HepG2 (cell line): ENCODE results near the gene EHD1. TPM values are rescaled to one million over a fixed set of nuclear protein-coding genes. Genes with fewer than 3 reads are reported as not detected.

Experiments
- ARNT ChIP-seq: fragments of 450-650 bp; IDR thresholded peaks from 2 replicates; pipeline ENCODE4 v1.6.1; 2017
- CC2D1A ChIP-seq: sonication (generic); formaldehyde crosslinking; IDR thresholded peaks from 2 replicates; pipeline ENCODE4 v1.8.1; 2023; ENCODE audit warnings: mild to moderate bottlenecking, missing genetic modification reagents
- CCAR2 ChIP-seq: fragments of 200-400 bp; formaldehyde crosslinking; optimal IDR thresholded peaks from 2 replicates; pipeline ENCODE3; 2018; ENCODE audit warnings: low read depth, mild to moderate bottlenecking, low read length, moderate library complexity
- HNRNPL ChIP-seq: fragments of 200-400 bp; formaldehyde crosslinking; IDR thresholded peaks from 2 replicates; pipeline ENCODE4 v1.6.1; 2017; ENCODE audit warnings: mild to moderate bottlenecking, low read depth, low read length
- IRF2 ChIP-seq: IDR thresholded peaks from 2 replicates; pipeline ENCODE4 v1.6.1; 2018; ENCODE audit warnings: missing genetic modification reagents, missing compliant biosample characterization
- KMT2B ChIP-seq: IDR thresholded peaks from 2 replicates; pipeline ENCODE4 v1.6.1; 2016; ENCODE audit warnings: missing genetic modification reagents, missing compliant biosample characterization
- NCOA5 ChIP-seq: sonication (generic); formaldehyde crosslinking; IDR thresholded peaks from 2 replicates; pipeline ENCODE4 v1.4.0; 2020; ENCODE audit warnings: missing genetic modification reagents
- SATB2 ChIP-seq: sonication (generic); formaldehyde crosslinking; IDR thresholded peaks from 2 replicates; pipeline ENCODE4 v1.5.0; 2020; ENCODE audit warnings: missing genetic modification reagents
- SRSF4 ChIP-seq: fragments of 200-400 bp; formaldehyde crosslinking; IDR thresholded peaks from one replicate; pipeline ENCODE4 v1.6.1; 2018; ENCODE audit warnings: mild to moderate bottlenecking, low read depth, low read length, moderate library complexity; ENCODE audit not compliant: poor library complexity, severe bottlenecking
- TAF15 ChIP-seq: fragments of 200-400 bp; formaldehyde crosslinking; IDR thresholded peaks from one replicate; pipeline ENCODE4 v1.6.1; 2018; ENCODE audit warnings: mild to moderate bottlenecking, low read depth, low read length; ENCODE audit not compliant: poor library complexity, severe bottlenecking
- ZNF275 ChIP-seq: sonication (generic); formaldehyde crosslinking; IDR thresholded peaks from 2 replicates; pipeline ENCODE4 v1.8.0; 2022; ENCODE audit warnings: missing genetic modification reagents, mild to moderate bottlenecking, inconsistent platforms, borderline replicate concordance
- ZNF329 ChIP-seq: sonication (generic); formaldehyde crosslinking; IDR thresholded peaks from 2 replicates; pipeline ENCODE4 v1.9.0; 2021; ENCODE audit warnings: low read depth, mild to moderate bottlenecking, missing genetic modification reagents
- ZNF333 ChIP-seq: sonication (generic); formaldehyde crosslinking; IDR thresholded peaks from 2 replicates; pipeline ENCODE4 v1.4.0; 2020; ENCODE audit warnings: mild to moderate bottlenecking, missing genetic modification reagents, borderline replicate concordance
- ZNF83 ChIP-seq: sonication (generic); formaldehyde crosslinking; IDR thresholded peaks from 2 replicates; pipeline ENCODE4 v1.4.0; 2020; ENCODE audit warnings: missing genetic modification reagents, mild to moderate bottlenecking, borderline replicate concordance
- ZXDC ChIP-seq: sonication (generic); formaldehyde crosslinking; IDR thresholded peaks from 2 replicates; pipeline ENCODE4 v1.5.0; 2020; ENCODE audit warnings: mild to moderate bottlenecking, missing genetic modification reagents
- polyA plus RNA-seq, 8 experiments: library from polyadenylated mRNA; depleted of rRNA in 3 of 8; stranded (reverse) in 7 of 8; unstranded in 1 of 8; fragments of >200 nt; fragmentation: Illumina TruSeq in 4 of 8; extraction: Trizol in 4 of 8; gene quantifications; 2 replicates each; pipeline versions ENCODE4 v1.2.1 to v1.2.3, GENCODE V29; 2011 to 2016; ENCODE audit warnings: low read depth in 4 of 8, missing spikeins in 1 of 8, mixed read lengths in 1 of 8; ENCODE audit not compliant: insufficient read depth in 1 of 8
- total RNA-seq, 5 experiments: library from RNA; depleted of rRNA; stranded (reverse); fragments of >200 nt; fragmentation: Illumina TruSeq; extraction: Trizol; gene quantifications; 2 replicates each; pipeline ENCODE4 v1.2.3, GENCODE V29; 2016; ENCODE audit warnings: low read depth in 1 of 5
- TF ChIP-seq, protein P1 (sequence below): sonication (generic); formaldehyde crosslinking; IDR thresholded peaks from 2 replicates; pipeline ENCODE4 v1.8.0; 2022; ENCODE audit warnings: mild to moderate bottlenecking, missing genetic modification reagents; ENCODE audit not compliant: insufficient replicate concordance
- TF ChIP-seq, protein P2 (sequence below): sonication (generic); formaldehyde crosslinking; IDR thresholded peaks from 2 replicates; pipeline ENCODE4 v1.4.0; 2020; ENCODE audit warnings: missing genetic modification reagents
- TF ChIP-seq, protein P3 (sequence below): sonication (generic); formaldehyde crosslinking; IDR thresholded peaks from 2 replicates; pipeline ENCODE4 v1.5.0; 2020; ENCODE audit warnings: mild to moderate bottlenecking, low read depth, missing genetic modification reagents, borderline replicate concordance
- TF ChIP-seq, protein P4 (sequence below): sonication (generic); formaldehyde crosslinking; IDR thresholded peaks from 2 replicates; pipeline ENCODE4 v1.5.1; 2020; ENCODE audit warnings: missing genetic modification reagents, mild to moderate bottlenecking, borderline replicate concordance
- TF ChIP-seq, protein P5 (sequence below): sonication (generic); formaldehyde crosslinking; IDR thresholded peaks from 2 replicates; pipeline ENCODE4 v1.4.0; 2020; ENCODE audit warnings: mild to moderate bottlenecking, missing genetic modification reagents

The EHD1 gene
- total and polyA plus RNA-seq, 2 of the 13 experiments (the other 11 are each of a cell fraction or from before 2014, with no cell fraction given), result 23.6 to 26.6 TPM

DNA sequence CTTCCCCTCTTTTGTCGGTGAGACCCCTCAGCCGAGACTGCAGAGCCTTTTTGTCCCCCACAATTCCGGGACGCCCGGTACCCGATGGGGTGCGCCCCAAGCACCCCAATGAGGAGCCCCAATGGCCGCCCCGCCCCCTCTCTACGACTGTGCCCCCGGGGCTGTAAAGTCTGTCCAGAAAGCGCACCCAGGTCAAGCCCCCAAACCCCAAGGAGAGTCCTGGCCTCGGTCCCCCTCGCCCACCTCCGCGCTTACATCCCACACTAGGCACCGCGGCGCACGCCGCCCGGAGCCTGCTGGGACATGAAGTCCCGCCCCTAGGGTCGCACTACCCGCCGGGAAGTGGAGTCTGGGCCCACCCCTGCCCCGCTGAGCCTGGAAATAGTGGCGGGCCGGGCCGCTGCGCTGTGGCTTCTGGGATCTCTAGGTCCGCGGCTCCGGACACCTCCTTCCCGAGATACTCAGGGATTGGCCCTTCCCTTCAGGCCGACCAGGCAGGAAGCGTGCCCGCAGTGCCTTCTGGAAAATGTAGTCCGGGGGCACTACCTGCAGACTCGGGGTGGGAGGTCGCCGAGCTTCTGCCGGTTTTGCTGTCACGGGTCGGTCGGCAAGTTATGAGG is 68.0 kb downstream of the EHD1 start, which contains the start of gene MEN1 (continued):
- TF ChIP-seq CCAR2 (no peak), NCOA5 (CRISPR knock-in tag) (no peak), ZNF333 (CRISPR knock-in tag) (no peak), ZNF275 (CRISPR knock-in tag) (no peak; the same call in 1 of the 2 replicates), ZNF329 (CRISPR knock-in tag) (0 out of 2 replicates have a peak, but pooled peaks have one; percentile 18), ZNF83 (CRISPR knock-in tag) (no peak), KMT2B (CRISPR knock-in tag) (0 out of 2 replicates have a peak, but pooled peaks have one; percentile 58), SRSF4 (no peak), HNRNPL (0 out of 2 replicates have a peak, but pooled peaks have one; percentile 39), CC2D1A (CRISPR knock-in tag) (no peak), ARNT (no peak), TAF15 (no peak), ZXDC (CRISPR knock-in tag) (no peak), SATB2 (CRISPR knock-in tag) (no peak), IRF2 (CRISPR knock-in tag) (peak; percentile 87)
- TF ChIP-seq, protein P1, sequence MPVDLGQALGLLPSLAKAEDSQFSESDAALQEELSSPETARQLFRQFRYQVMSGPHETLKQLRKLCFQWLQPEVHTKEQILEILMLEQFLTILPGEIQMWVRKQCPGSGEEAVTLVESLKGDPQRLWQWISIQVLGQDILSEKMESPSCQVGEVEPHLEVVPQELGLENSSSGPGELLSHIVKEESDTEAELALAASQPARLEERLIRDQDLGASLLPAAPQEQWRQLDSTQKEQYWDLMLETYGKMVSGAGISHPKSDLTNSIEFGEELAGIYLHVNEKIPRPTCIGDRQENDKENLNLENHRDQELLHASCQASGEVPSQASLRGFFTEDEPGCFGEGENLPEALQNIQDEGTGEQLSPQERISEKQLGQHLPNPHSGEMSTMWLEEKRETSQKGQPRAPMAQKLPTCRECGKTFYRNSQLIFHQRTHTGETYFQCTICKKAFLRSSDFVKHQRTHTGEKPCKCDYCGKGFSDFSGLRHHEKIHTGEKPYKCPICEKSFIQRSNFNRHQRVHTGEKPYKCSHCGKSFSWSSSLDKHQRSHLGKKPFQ (CRISPR knock-in tag), result no peak
- TF ChIP-seq, protein P2, sequence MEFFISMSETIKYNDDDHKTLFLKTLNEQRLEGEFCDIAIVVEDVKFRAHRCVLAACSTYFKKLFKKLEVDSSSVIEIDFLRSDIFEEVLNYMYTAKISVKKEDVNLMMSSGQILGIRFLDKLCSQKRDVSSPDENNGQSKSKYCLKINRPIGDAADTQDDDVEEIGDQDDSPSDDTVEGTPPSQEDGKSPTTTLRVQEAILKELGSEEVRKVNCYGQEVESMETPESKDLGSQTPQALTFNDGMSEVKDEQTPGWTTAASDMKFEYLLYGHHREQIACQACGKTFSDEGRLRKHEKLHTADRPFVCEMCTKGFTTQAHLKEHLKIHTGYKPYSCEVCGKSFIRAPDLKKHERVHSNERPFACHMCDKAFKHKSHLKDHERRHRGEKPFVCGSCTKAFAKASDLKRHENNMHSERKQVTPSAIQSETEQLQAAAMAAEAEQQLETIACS (CRISPR knock-in tag), result no peak
- TF ChIP-seq, protein P3, sequence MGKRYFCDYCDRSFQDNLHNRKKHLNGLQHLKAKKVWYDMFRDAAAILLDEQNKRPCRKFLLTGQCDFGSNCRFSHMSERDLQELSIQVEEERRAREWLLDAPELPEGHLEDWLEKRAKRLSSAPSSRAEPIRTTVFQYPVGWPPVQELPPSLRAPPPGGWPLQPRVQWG (CRISPR knock-in tag), result no peak
- TF ChIP-seq, protein P4, sequence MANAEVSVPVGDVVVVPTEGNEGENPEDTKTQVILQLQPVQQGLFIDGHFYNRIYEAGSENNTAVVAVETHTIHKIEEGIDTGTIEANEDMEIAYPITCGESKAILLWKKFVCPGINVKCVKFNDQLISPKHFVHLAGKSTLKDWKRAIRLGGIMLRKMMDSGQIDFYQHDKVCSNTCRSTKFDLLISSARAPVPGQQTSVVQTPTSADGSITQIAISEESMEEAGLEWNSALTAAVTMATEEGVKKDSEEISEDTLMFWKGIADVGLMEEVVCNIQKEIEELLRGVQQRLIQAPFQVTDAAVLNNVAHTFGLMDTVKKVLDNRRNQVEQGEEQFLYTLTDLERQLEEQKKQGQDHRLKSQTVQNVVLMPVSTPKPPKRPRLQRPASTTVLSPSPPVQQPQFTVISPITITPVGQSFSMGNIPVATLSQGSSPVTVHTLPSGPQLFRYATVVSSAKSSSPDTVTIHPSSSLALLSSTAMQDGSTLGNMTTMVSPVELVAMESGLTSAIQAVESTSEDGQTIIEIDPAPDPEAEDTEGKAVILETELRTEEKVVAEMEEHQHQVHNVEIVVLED, result peak; percentile 93
- TF ChIP-seq, protein P5, sequence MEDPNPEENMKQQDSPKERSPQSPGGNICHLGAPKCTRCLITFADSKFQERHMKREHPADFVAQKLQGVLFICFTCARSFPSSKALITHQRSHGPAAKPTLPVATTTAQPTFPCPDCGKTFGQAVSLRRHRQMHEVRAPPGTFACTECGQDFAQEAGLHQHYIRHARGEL (CRISPR knock-in tag), result no peak
